GM21360 (cell line): ENCODE results near the gene OR13A1.
"Not testable (repeated sequence)": the region's sequence is repeated elsewhere in the genome, so short reads cannot be mapped to it uniquely, and the experiment has no call there.

ENCODE experiments used
- ATAC-seq: cut with Tn5 transposase; IDR thresholded peaks from one replicate; pipeline ENCODE4 v1.9.1; 2021; ENCODE audit warnings: mild to moderate bottlenecking, moderate library complexity; ENCODE audit not compliant: unreplicated experiment

The OR13A1 gene

GRCh38 chr10:45286980-45287379 is 28.4 kb downstream of the OR13A1 start:
- ATAC-seq: no peak

GRCh38 chr10:45282061-45282460 is 33.3 kb downstream of the OR13A1 start:
- ATAC-seq: no peak

- no peak for ATAC-seq
Measured at GRCh38 chr10:45280113-45280760, 35.2 kb downstream of the OR13A1 start.

GRCh38 chr10:45279682-45280081 is 35.7 kb downstream of the OR13A1 start:
- ATAC-seq: no peak

GRCh38 chr10:45278860-45279498 is 36.4 kb downstream of the OR13A1 start:
- ATAC-seq: no peak

- not testable (repeated sequence) for ATAC-seq
Measured at GRCh38 chr10:45276146-45276545, 39.3 kb downstream of the OR13A1 start.

- ATAC-seq: no peak
Measured at GRCh38 chr10:45274364-45274763, 41.0 kb downstream of the OR13A1 start.

GRCh38 chr10:45267777-45268176 is 47.6 kb downstream of the OR13A1 start:
- not testable (repeated sequence) for ATAC-seq

GRCh38 chr10:45265996-45266395 is 49.4 kb downstream of the OR13A1 start:
- ATAC-seq: no peak

GRCh38 chr10:45261946-45262345 is 53.5 kb downstream of the OR13A1 start:
- no peak for ATAC-seq

- ATAC-seq: no peak
Measured at GRCh38 chr10:45261243-45261775, 54.1 kb downstream of the OR13A1 start.

GRCh38 chr10:45260635-45261034 is 54.8 kb downstream of the OR13A1 start:
- ATAC-seq: not testable (repeated sequence)

GRCh38 chr10:45259786-45260495 is 55.5 kb downstream of the OR13A1 start:
- ATAC-seq: not testable (repeated sequence)

- no peak for ATAC-seq
Measured at GRCh38 chr10:45257600-45257999, 57.8 kb downstream of the OR13A1 start.

- no peak for ATAC-seq
Measured at GRCh38 chr10:45256246-45256645, 59.2 kb downstream of the OR13A1 start.

- ATAC-seq: no peak
Measured at GRCh38 chr10:45255706-45256105, 59.7 kb downstream of the OR13A1 start.

GRCh38 chr10:45254892-45255291 is 60.5 kb downstream of the OR13A1 start:
- no peak for ATAC-seq

GRCh38 chr10:45253183-45253914 is 62.1 kb downstream of the OR13A1 start:
- ATAC-seq: peak; percentile 58
